Central memory CD4-positive, alpha-beta T cell (primary cell): ENCODE measurements around the gene CHRM1.
"Not testable (repeated sequence)": the region's sequence is repeated elsewhere in the genome, so short reads cannot be mapped to it uniquely, and the experiment has no call there.

Source experiments
- DNase-seq: peaks from one replicate; pipeline ENCODE4 v3.0.0; 2022
- total RNA-seq, 3 experiments: gene quantifications; one replicate each; lab custom pipeline; 2026; lab: John Stamatoyannopoulos, UW

The CHRM1 gene, protein sequence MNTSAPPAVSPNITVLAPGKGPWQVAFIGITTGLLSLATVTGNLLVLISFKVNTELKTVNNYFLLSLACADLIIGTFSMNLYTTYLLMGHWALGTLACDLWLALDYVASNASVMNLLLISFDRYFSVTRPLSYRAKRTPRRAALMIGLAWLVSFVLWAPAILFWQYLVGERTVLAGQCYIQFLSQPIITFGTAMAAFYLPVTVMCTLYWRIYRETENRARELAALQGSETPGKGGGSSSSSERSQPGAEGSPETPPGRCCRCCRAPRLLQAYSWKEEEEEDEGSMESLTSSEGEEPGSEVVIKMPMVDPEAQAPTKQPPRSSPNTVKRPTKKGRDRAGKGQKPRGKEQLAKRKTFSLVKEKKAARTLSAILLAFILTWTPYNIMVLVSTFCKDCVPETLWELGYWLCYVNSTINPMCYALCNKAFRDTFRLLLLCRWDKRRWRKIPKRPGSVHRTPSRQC
- 0 reads per million in 3 experiments for total RNA-seq

DNA sequence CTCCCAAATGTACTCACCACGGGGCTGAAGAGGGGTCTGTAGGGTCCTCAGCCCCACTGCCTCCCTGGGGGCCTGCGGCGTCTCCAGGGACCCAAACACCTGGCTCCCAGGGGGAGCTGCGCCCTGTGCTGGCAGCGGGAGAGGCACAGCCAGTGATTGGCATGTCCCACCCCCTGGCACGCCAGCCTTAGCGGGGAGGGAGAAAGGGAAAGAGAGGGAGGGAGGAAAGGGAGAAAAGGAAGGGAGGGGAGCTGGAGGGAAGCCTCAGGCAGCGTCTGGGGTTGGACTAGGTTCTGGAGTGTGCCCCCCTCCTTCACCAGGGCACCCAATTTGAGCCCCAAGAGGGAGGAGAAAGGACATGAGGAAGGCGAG lies at the start of gene CHRM1:
Gene CHRM1 (minus strand): TSS at position 163 of the 372 bp plus-strand sequence. CDS start 10,263 bp downstream, outside the sequence.
- no peak for DNase-seq

DNA sequence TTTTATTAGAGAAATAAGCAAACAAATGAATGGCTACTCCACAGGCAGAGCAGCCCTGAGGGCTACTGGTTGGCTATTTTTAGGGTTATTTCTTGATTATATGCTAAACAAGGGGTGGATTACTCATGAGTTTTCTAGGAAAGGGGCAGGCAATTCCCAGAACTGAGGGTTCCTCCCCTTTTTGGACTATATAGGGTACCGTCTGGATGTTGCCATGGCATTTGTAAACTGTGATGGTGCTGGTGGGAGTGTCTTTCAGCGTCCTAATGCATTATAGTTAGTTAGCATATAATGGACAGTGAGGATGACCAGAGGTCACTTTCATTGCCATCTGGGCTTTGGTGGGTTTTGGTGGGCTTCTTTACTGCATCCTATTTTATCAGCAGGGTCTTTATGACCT lies 44.4 kb upstream of the CHRM1 start:
- no peak for DNase-seq

DNA sequence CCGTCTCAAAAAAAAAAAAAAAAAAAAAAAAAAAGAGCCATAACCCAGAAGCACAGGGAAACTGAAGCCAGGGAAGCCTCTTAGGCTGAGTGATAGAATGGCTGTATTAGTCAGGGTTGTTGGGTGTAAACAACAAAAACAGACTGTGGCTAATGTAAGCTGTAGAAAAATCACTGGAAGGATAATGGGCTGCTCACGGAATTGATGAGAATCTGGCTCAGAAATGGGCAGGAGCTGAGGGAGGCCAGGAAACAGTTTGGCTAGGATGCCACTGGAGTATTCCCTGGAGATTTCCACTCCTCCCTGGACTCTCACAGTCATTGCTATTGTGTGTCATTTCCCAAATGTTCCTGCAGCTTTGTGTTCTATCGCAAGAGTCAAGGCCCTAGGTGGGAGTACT lies 41.2 kb upstream of the CHRM1 start:
- DNase-seq: no peak

DNA sequence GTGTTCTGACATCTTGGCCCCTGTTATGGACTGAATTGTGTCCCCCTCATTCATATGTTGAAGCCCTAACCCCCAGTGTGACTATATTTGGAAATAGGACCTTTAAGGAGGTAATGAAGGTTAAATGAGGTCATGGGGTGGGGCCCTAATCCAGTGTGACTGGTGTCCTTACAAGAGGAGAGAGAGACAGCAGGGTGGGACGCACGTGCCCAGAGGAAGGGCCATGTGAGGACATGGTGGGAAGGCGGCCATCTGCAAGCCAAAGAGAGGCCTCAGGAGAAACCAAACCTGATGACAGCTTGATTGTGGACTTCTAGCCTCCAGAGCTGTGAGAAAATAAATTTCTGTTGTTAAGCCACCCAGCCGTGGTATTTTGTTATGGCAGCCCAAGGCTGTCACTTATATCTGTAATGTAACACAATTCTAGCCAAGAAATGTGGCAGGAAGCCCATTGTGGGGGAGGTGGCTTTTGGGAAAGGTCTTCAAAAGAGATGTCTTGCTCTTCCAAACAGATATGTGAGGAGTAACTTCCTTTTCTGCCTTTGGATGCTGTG lies 39.9 kb upstream of the CHRM1 start:
- DNase-seq: no peak

DNA sequence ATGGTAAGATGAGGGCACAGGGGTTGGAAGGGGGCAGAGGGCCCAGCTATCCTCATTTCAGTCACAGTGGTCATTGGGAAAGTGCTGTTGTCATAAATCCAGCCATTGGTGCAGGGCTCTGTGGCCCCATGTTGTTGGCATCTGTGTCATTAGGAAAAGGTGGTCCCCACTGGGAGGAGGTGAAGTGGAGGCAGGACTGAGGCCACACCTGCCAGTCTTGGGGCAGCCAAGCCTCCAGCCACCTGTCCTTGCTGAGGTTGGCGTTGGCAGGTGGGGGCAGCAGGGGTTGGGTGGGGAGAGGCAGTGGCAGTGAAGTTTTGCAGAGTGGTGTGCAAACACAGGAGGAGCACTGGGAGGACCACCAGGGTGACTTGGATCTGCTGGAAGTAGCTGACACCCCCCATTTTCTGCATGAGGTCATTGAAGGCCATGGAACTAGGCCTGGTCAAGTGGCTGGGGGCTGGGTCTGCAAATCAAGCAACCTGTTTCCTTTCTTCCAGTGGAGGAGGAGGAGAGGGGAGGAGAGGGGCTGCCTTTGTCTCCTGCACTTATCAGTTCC lies 38.3 kb upstream of the CHRM1 start:
- DNase-seq: no peak

DNA sequence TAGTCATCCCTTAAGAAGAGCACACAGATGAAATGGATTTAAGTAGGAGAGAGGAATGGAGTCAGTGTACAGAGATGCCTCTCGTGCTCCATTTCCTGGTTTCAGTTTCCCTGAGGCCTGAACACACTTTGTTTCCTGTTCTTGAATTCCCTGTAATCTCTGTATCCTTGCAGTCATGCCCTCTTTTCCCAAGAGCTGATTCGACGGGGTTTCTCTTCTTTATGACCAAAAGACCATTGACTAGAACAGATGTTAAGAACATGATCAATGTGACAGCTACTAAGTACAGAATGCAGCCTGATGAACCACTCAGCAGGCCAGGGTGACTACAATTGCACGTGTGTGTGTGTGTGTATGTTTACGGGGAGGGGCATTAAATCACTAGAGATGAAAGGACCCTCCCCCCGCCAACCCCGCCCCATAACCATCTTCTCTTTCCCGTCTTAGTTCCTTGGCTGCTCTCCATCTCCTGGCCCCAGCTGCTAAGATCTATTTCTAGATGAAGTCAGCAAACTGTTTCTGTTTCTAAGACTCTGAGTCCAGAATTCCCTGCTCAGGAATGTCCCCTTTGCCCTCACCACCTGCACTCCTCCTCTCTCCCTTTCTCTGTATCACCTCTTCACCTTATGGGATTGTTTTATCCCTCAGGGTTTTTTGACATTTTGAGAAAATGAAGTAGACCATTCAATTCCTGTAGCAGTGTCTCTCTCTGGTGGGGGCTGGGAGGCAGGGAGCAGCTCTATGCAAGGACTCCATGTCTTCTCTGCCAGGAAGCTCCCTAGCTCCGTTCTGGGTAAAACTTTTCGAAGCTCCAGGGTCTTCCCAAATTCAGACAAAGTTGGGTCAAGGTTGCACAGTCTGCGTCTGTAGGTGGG lies 37.6 kb upstream of the CHRM1 start:
- DNase-seq: no peak

DNA sequence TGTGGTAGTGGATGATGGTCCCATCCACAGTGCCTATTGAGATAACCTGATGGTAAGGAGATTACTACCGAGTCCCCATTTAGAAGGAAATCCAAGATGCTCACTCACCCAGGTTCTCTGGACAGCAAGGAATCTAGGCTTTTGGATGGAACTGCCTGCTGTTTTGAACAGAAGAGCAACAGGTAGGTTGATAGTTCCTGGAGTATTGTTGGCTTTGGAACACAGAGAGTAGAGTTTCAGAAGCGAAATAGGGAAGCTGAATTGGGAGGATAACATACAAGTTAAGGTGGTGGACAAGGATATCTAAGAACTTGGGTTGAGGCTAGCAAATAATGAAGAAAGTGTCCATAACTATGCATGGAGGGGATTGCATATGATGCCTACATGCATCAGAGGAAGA lies 36.0 kb upstream of the CHRM1 start:
- DNase-seq: no peak

DNA sequence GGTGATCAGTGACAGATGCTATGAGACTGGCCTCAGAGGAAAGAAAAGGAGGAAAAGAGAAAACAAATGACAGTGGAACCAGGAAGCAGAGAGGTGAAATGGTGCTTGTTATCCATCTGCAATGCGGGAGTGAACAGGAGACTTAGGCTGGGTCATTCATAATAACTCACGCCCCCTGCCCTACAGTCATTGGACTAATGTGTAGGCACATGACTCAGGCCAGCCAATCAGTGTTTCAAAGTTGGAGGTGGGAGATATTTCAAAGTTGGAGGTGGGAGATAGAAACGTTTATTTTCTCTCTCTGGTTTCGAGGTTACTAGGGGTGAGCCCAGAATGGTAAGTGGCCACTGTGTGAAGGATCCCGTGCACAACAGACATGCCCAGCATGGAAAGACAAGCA lies 33.3 kb upstream of the CHRM1 start:
- DNase-seq: no peak

DNA sequence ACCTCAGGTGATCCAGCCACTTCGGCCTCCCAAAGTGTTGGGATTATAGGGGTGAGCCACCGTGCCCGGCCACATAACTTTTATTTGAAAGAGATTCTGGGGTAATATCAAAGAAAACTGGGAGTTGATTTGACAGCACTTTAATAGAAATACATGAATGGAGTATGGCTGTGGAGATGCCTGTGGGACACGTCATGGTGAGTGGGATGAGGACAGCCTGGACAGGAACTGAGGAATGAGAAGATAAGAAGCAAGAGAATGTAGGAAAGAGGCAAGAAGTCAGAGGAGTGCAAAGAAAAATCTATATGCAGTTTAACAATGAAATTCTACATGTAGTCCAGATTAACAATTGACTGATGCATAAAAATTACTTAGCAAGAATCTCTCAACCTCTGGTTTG lies 32.6 kb upstream of the CHRM1 start:
- no peak for DNase-seq

DNA sequence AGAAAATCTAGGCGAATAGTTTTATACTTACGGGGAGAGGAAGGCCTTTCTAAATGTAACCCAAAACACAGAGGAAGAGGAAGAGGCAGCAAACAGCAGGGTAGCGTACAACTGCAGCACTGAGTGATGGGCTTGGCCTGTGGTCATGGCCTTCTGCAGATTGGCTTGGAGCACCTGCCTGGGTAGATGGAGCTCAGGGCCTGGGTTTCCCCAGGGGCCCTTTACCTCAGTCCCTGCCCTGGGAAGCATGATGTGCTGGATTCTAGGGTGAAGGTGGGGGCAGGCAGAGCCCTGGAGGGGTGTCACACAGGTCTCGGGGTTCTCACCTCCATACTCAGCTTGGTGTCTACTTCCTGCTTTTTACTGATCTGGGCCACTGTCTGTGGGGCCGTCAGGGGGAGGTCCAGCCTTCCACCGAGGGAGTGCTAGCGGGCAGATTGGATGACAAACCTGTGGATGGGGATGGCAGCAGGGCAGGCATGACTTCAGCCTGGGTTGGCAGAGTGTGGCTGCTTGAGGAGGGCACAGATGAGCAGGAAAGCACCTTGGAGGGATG lies 27.7 kb upstream of the CHRM1 start:
- no peak for DNase-seq

DNA sequence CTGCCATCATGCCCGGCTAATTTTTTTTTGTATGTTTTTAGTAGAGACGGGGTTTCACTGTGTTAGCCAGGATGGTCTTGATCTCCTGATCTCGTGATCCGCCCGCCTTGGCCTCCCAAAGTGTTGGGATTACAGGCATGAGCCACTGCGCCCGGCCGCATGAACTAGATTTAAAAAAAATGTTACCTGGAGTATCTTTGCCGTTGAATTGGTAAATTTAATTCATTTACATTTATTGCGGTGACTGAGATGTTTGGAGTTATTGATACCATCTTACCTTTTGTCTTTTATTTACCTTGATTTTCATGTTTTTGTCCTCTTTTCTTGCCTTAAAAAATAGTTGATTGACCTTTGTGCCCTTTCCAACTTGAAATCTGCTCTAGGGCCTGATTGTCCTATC lies 24.4 kb upstream of the CHRM1 start:
- not testable (repeated sequence) for DNase-seq

DNA sequence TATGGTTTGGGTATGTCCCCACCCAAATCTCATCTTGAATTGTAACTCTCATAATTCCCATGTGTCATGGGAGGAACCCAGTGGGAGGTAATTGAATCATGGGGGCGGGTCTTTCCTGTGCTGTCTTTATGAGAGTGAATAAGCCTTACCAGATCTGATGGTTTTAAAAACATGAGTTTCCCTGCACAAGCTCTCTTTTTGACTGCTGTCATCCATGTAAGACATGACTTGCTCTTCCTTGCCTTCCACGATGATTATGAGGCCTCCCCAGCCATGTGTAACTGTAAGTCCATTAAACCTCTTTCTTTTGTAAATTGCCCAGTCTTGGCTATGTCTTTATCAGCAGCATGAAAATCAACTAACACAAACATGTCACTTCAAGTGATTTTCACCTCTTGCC lies 16.4 kb upstream of the CHRM1 start:
- DNase-seq: not testable (repeated sequence)

DNA sequence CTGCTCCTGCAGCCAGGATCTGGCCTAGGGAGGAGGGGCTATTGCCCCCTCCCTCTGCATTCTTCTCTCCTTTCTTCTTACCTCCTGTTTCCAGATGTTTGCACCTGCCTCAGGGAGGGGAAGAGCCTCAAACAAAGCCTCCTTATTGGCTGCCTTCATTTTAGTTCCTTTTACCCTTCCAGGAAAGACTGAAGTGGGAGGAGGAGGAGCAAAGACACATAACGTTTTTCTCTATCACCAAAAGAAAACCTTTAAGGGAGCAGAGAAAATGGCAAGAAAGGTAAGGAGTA lies 13.3 kb upstream of the CHRM1 start:
- no peak for DNase-seq

DNA sequence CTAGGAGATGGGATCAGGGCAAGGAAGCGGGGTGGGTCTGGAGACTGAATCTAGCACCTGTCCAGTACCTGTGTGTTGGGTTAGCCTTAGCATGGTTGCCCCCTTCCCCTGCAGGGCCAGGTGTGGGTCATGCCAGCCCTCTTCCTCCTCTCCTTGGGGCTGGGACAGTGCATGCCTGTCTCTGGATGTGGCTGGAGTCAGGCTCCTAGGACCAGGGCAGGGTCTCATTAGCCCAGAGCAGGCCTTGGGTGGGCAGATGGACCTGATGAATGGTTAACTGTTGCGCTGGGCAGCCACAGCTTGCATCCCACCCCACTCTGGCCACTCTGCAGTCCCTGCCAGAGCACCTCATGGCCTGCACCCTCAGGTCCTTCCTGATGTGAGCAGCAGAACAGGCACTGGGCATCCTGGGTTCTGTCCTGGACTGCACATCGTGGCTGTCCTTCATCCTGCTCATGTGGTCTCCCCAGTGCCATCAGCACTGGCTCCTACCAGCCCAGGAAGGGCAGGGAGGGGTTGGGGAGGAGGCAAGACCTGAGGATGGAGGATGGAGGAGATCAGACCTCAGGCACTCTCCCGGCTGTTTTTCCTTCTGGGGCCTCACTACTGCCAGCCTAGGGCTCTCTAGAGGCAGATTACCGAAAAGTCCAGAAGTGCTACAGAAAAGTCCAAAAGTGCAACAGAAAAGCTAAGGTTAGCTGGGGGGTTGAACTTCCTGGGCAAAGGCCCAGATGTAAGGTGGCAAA lies 12.8 kb upstream of the CHRM1 start:
- DNase-seq: no peak

DNA sequence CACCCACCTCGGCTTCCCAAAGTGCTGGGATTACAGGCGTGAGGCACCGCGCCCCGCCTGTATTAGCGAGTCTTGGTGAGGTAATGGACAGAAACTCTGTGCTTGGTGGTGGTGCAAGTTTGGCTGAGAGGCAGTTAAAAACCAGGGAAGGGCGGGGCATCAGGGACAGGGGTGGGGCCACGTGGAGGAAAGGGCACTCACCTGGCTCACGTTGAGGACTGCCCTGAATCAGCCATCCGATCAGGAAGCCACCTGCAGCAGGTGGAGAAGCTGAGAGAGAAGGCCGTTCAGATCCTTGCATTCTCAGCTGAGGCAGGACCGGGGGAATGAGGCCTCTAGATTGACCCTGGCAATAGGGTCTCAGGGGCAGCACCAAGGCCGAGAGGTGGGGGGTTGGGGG lies 12.1 kb upstream of the CHRM1 start:
- no peak for DNase-seq

DNA sequence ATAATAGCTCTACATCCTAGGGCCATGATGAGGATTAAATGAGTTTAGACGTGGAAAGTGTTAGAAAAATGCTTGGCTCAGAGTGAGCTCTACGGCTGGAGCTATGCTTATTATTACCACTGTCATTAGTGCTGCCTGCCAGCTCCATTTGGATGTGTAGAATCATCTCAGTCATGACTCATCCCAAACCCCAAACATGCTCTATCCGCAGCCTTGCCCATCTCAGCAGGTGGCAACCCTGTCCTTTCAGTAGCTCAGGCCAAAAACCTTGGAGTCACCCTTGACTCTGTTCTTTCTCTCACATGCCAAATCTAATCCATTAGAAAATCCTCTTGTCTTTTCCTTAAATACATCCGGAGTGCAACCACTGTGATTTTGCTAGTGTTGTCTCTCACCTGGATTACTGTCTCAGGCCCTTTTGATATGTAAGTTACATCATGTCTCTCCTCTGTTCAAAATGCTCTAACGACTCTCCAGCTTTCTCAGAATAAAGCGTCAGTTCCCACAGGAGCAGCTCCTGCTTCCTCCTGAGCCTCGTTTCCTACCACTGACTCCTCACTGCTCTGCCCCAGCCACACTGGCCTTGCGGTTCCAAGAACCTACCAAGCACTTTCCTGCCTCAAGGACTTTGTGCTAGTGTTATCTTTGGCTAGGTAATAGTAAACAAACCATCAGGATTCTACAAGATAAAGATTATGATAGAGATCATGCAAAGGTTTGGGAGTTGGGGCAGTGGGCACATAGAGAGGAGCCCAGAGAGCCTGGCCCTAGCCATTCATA lies 10.5 kb upstream of the CHRM1 start:
- no peak for DNase-seq

DNA sequence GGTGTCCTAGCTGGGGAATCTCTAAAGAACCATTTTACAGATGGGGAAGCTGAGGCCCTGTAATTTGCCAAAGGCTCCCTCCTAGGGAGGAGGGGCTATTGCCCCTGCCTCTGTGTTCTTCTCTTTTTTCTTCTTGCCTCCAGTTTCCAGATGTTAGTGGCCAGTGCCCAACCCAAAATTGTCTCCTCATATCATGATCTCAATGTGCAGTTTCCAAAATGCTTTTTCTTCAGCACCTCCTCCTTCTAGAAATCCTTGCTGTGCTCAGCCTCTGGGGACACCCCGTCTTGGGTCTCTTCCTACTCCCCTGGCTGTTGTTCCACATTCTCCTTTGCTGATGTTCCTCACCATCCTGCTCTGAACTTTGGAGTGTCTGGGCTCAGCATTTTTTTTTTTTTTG lies 9.5 kb upstream of the CHRM1 start:
- no peak for DNase-seq

DNA sequence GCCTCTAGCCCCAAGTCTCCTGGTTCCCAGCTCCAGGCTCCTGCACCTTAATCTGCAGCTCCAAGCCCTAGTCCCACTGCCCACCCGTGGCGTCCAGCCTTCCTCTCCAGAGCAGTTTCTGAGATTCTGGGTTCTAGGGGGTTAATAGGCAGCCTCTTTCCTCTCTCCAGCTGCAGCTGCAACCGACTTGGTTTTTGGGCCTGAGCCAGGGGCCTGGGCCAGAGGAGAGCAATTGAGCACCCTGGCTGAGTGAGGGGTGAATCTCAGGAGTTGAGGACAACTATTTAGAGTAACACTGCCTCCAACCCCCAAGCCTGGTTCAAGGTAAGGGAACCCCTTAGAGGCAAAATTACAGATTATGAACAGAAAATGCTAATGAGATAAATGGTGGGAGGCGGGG lies 9.0 kb upstream of the CHRM1 start:
- no peak for DNase-seq

DNA sequence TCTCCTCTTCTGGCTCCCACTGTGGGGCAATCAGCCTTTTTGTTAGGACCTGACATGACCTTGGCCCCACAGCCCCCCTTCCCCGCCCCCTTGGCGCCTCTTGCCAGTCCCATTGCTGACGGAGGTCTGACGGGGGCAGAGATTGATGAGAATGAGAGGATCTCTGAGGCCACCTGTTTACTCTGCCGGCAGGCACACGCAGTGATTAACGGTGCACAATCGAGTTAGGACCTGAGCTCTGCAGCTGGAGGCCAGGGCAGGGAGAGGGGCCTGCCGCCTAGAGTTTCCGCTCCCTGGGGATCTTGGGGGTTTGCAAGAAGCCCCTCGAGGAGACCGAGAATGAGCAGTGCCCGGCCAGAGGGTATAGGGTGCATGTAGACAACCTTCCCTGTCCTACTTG lies 6.8 kb upstream of the CHRM1 start:
- no peak for DNase-seq

DNA sequence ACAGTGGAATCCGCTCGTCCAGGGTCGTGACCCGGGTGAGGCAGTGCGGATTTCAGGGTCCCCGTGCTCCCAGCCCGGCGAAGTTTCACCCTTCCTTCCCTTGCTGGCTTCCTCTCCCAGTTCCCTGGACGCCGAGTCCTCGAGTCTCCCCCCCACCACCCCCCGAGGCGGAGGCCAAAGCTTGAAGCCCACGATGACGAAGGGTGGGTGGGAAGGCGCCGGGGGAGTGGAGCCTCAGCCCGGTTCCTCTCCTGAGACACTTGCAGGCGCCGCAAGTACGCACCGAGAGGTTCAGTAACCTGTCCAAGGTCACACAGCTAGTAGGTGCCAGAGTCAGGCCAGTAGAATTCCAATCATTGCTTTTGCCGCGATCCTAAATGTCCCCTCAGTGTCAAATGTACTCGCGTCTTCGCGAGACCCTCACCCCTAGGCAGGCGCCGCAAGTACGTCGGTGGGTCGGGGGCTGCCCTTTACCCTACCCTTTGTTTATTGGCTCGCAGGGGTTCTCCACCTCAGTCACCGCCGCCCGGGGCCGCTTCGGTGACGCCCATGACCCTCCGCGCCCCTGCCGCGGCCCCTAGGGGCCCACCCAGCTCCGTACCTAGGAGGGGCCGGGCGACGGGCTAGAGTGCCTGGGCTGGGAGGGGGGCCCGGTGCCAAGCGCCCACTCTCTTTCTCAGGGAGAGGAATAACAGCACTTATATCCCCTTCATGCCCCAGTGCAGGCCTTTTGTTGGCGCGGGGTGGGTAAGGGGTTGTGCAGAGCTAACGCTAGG lies 5.7 kb upstream of the CHRM1 start:
- no peak for DNase-seq
